CD14-positive monocyte (primary cell): ENCODE results near the gene MEIS2. TPM values are rescaled to one million over a fixed set of nuclear protein-coding genes. Genes with fewer than 3 reads are reported as not detected.

Experiments used
- DNase-seq, 3 donors: peaks; one replicate each; pipeline ENCODE4 v3.0.0-alpha.2; 2011 to 2022
- H2AFZ ChIP-seq: 2 replicates; pipeline ENCODE4 v1.6.0; 2012; ENCODE audit warnings: mild to moderate bottlenecking, low read depth, low read length, inconsistent platforms; ENCODE audit not compliant: insufficient read depth, poor library complexity, severe bottlenecking
- H3K27ac ChIP-seq, 2 donors: 1 replicate in 1 of 2; 2 replicates in 1 of 2; pipeline ENCODE4 v1.5.1; 2012 to 2013; ENCODE audit warnings: low read length in 2 of 2, control low read depth in 1 of 2, inconsistent platforms in 1 of 2, low read depth in 1 of 2, mild to moderate bottlenecking in 1 of 2
- H3K27me3 ChIP-seq, 2 donors: one replicate each; pipeline versions ENCODE4 v1.6.0 to v1.6.1; 2011 to 2013; ENCODE audit warnings: low read length in 2 of 2; ENCODE audit not compliant: control insufficient read depth in 2 of 2, insufficient read depth in 2 of 2
- H3K36me3 ChIP-seq, 2 donors: replicated peaks in 1 of 2; 1 replicate in 1 of 2; 2 replicates in 1 of 2; pipeline versions ENCODE4 v1.5.1 to v1.6.1; 2012 to 2013; ENCODE audit warnings: low read length in 2 of 2, control low read depth in 1 of 2, inconsistent platforms in 1 of 2, mild to moderate bottlenecking in 1 of 2; ENCODE audit not compliant: insufficient read depth in 2 of 2, control insufficient read depth in 1 of 2
- H3K4me1 ChIP-seq, 2 donors: 1 replicate in 1 of 2; 2 replicates in 1 of 2; pipeline versions ENCODE4 v1.5.1 to v1.6.1; 2012 to 2013; ENCODE audit warnings: low read length in 2 of 2, control low read depth in 1 of 2, inconsistent platforms in 1 of 2, mild to moderate bottlenecking in 1 of 2, moderate library complexity in 1 of 2; ENCODE audit not compliant: insufficient read depth in 2 of 2, control insufficient read depth in 1 of 2
- H3K4me2 ChIP-seq: replicated peaks from 2 replicates; pipeline ENCODE3; 2012; ENCODE audit warnings: low read length, moderate library complexity, mild to moderate bottlenecking; ENCODE audit not compliant: poor library complexity, severe bottlenecking; ENCODE audit errors: extremely low read depth
- H3K4me3 ChIP-seq, 3 experiments: fragments of 200-600 bp in 1 of 3; sonication (generic) in 1 of 3; replicated peaks in 1 of 3; 1 replicate in 2 of 3; 2 replicates in 1 of 3; pipeline ENCODE4 v1.5.1; 2011 to 2013; ENCODE audit warnings: low read length in 3 of 3, mild to moderate bottlenecking in 3 of 3, control low read depth in 2 of 3, low read depth in 2 of 3, inconsistent platforms in 1 of 3, moderate library complexity in 1 of 3
- H3K79me2 ChIP-seq: 2 replicates; pipeline ENCODE4 v1.6.0; 2012; ENCODE audit warnings: mild to moderate bottlenecking, control low read depth, inconsistent platforms, low read length, moderate library complexity; ENCODE audit not compliant: insufficient read depth
- H3K9ac ChIP-seq: 2 replicates; pipeline ENCODE4 v1.6.0; 2017; ENCODE audit warnings: low read length, mild to moderate bottlenecking; ENCODE audit not compliant: insufficient read depth, poor library complexity, severe bottlenecking
- H3K9me3 ChIP-seq, 2 donors: replicated peaks in 1 of 2; 1 replicate in 1 of 2; 2 replicates in 1 of 2; pipeline versions ENCODE4 v1.5.1 to v1.6.1; 2012 to 2013; ENCODE audit warnings: low read length in 2 of 2, control low read depth in 1 of 2; ENCODE audit not compliant: control insufficient read depth in 1 of 2, insufficient read depth in 1 of 2
- H4K20me1 ChIP-seq: 2 replicates; pipeline ENCODE4 v1.6.0; 2012; ENCODE audit warnings: mild to moderate bottlenecking, low read length, control low read depth, moderate library complexity; ENCODE audit not compliant: insufficient read depth
- H3K27ac Mint-ChIP-seq, 7 donors: one replicate each; pipeline ENCODE4 v1.8.0; 2020; ENCODE audit warnings: mild to moderate bottlenecking in 7 of 7, mixed read lengths in 7 of 7, moderate library complexity in 6 of 7, inconsistent platforms in 2 of 7
- H3K27me3 Mint-ChIP-seq, 3 donors: one replicate each; pipeline ENCODE4 v1.8.0; 2021 to 2022; ENCODE audit warnings: low read depth in 3 of 3, mild to moderate bottlenecking in 3 of 3, mixed read lengths in 3 of 3, moderate library complexity in 3 of 3, inconsistent platforms in 1 of 3
- H3K36me3 Mint-ChIP-seq, 2 donors: one replicate each; pipeline ENCODE4 v1.8.0; 2020; ENCODE audit warnings: mixed read lengths in 2 of 2, inconsistent platforms in 1 of 2, mild to moderate bottlenecking in 1 of 2
- H3K4me1 Mint-ChIP-seq: one replicate; pipeline ENCODE4 v1.8.0; 2020; ENCODE audit warnings: mild to moderate bottlenecking, mixed read lengths
- H3K4me3 Mint-ChIP-seq, 2 donors: one replicate each; pipeline ENCODE4 v1.8.0; 2020; ENCODE audit warnings: mild to moderate bottlenecking in 2 of 2, mixed read lengths in 2 of 2, moderate library complexity in 1 of 2
- H3K9me3 Mint-ChIP-seq, 7 donors: one replicate each; pipeline ENCODE4 v1.8.0; 2020 to 2022; ENCODE audit warnings: mixed read lengths in 7 of 7, mild to moderate bottlenecking in 6 of 7, moderate library complexity in 6 of 7, inconsistent platforms in 2 of 7
- WGBS: methylation state at CpG from one replicate; pipeline ENCODE4 v1.1.5; 2013; ENCODE audit warnings: missing lambda C conversion rate; ENCODE audit not compliant: insufficient coverage; 5-methylcytosine and 5-hydroxymethylcytosine counted together
- intact Hi-C, 2 donors: fragments of 100-400 bp; cut with micrococcal nuclease; formaldehyde crosslinking; loops; one replicate each; pipeline versions ENCODE4 v1.15.0 to v1.15.1; 2023
- polyA plus RNA-seq, 3 donors: library from polyadenylated mRNA; depleted of rRNA in 1 of 3; unstranded in 2 of 3; stranded (reverse) in 1 of 3; fragments of 300-500 nt in 2 of 3; fragments of >200 nt in 1 of 3; fragmentation: Illumina TruSeq in 2 of 3; gene quantifications; 1 replicate in 2 of 3; 2 replicates in 1 of 3; pipeline ENCODE4 v1.2.3, GENCODE V29; 2012 to 2021
- TF ChIP-seq, protein P1 (sequence below): fragments of 200-600 bp; IDR thresholded peaks from one replicate; pipeline ENCODE4 v1.8.0; 2022; ENCODE audit warnings: antibody characterized with exemption, mild to moderate bottlenecking

The MEIS2 gene
- polyA plus RNA-seq, 3 donors = not detected

DNA sequence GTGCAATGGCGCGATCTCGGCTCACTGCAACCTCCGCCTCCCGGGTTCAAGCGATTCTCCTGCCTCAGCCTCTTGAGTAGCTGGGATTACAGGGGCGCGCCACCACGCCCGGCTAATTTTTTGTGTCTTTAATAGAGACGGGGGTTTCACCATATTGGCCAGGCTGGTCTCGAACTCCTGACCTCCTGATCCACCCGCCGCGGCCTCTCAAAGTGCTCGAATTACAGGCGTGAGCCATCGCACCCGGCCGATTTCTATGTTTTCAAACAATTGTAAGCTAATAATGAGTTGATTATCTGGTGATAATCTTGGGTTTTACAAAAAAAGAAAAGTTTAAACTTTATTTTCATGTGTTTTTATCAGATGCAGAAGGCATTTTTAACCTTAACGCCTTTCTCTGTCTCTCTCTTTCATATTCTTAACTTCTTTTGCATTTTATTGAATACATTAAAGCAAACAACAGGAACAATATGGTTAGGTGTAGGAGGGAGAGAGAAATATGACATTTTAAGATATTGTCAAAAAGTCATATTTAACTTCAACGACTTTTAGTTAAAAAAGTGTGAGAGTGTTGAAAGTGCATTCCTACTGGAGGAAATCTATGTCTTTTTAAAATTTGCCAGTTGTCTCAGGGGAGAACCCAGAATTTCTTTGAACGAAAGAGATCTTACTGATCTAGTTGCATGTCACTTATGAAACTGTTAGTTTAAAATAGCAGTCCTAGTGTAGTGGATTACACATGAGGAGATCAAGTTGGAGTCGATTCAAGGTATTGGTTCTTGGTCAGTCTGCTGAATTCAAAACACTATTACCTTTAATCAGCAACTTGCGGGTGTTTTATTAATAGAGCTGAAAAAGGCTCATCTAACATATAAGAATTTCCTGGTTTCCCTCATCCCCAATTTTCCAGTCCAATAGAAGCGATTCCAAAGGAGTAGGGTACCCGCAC lies 3.4 kb upstream of the MEIS2 start:
- peaks cover 9 to 19% of the 10 kb centered on the region in 2 donors for H3K36me3 Mint-ChIP-seq
- Histone ChIP-seq H3K36me3 (no peaks in the 10 kb centered on the region), H3K4me2 (no peak overlapping the region), H3K9me3 (peaks cover 3 to 63% of the 10 kb centered on the region in 2 donors), H3K4me3 (no peak overlapping the region), H3K4me1 (peaks cover 24 to 26% of the 10 kb centered on the region in 2 donors), H3K27ac (no peak overlapping the region), H3K27me3 (peaks cover 80 to 98% of the 10 kb centered on the region in 2 donors), H2AFZ (no peak overlapping the region), H3K9ac (no peak overlapping the region), H3K79me2 (no peaks in the 10 kb centered on the region), H4K20me1 (no peaks in the 10 kb centered on the region)
- no peak overlapping the region for H3K27ac Mint-ChIP-seq
- intact Hi-C loops = no loop called here
- H3K4me3 Mint-ChIP-seq = peak overlapping the region in 1 of 2 donors; percentile 81
- H3K27me3 Mint-ChIP-seq = peaks cover 96 to 98% (median 97%) of the 10 kb centered on the region in 3 donors
- peaks cover 7 to 57% (median 39%) of the 10 kb centered on the region in 7 donors for H3K9me3 Mint-ChIP-seq
- TF ChIP-seq, protein P1, sequence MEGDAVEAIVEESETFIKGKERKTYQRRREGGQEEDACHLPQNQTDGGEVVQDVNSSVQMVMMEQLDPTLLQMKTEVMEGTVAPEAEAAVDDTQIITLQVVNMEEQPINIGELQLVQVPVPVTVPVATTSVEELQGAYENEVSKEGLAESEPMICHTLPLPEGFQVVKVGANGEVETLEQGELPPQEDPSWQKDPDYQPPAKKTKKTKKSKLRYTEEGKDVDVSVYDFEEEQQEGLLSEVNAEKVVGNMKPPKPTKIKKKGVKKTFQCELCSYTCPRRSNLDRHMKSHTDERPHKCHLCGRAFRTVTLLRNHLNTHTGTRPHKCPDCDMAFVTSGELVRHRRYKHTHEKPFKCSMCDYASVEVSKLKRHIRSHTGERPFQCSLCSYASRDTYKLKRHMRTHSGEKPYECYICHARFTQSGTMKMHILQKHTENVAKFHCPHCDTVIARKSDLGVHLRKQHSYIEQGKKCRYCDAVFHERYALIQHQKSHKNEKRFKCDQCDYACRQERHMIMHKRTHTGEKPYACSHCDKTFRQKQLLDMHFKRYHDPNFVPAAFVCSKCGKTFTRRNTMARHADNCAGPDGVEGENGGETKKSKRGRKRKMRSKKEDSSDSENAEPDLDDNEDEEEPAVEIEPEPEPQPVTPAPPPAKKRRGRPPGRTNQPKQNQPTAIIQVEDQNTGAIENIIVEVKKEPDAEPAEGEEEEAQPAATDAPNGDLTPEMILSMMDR = no peak
- H3K4me1 Mint-ChIP-seq = peaks cover 33% of the 10 kb centered on the region
- DNase-seq = no peak
- WGBS = 20% methylated on average over 1 of the region's 27 CpGs

DNA sequence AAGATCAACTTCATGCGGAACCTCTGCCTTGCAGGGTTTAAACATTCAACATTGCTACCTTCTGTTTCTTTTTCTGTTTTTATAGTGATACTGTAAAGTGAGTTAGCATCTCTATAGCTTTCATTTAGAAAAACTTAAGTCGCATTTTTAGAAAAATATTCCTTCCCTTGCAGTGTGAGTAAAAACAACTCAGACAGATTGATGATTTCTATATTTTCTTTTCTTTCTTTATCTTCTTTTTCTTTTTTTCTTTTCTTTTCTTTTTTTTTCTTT lies 2.8 kb upstream of the MEIS2 start:
- TF ChIP-seq, protein P1 = no peak
- Histone ChIP-seq H3K9me3 (peaks cover 3 to 58% of the 10 kb centered on the region in 2 donors), H3K4me3 (no peak overlapping the region), H3K27ac (no peak overlapping the region), H2AFZ (no peak overlapping the region), H3K79me2 (no peaks in the 10 kb centered on the region), H3K27me3 (peaks cover 80 to 98% of the 10 kb centered on the region in 2 donors), H4K20me1 (no peaks in the 10 kb centered on the region), H3K4me2 (no peak overlapping the region), H3K4me1 (peaks cover 26 to 29% of the 10 kb centered on the region in 2 donors), H3K9ac (no peak overlapping the region), H3K36me3 (no peaks in the 10 kb centered on the region)
- Mint-ChIP-seq H3K4me1 (peaks cover 39% of the 10 kb centered on the region), H3K27ac (no peak overlapping the region), H3K36me3 (peaks cover 9 to 17% of the 10 kb centered on the region in 2 donors), H3K4me3 (peak overlapping the region in 1 of 2 donors; percentile 81), H3K9me3 (peaks cover 7 to 64% (median 43%) of the 10 kb centered on the region in 7 donors), H3K27me3 (peaks cover 95 to 98% (median 97%) of the 10 kb centered on the region in 3 donors)
- no peak for DNase-seq
- intact Hi-C loops = no loop called here
- WGBS = no CpG with 5 or more reads among the region's 2 CpGs
